Measurements from ENCODE around the gene TTC22.
A peak's percentile ranks its signal among the peaks of the same experiment; 100 is the strongest.

The TTC22 gene

DNA sequence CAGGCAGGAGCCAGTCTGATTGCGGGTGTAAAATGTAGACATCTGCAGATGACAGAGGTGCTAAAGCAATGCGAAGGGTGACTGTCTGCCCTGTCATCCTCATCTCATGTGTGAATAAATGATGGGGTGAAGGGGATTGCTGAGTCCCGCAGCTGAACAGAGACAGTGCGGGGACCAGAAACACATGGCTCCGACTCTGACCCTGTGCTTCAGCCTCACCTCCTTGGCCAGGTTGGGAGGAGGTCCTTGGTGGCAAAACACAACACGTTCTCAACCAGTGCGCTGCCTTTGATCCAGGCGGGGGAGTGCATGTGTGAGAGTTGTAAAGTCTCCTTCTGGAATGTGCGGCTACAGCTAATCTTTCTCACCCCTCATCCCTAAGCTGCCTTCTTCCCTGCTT, 32.0 kb upstream of the TTC22 start:
- DNase-seq, result no peak

GRCh38 chr1:54826226-54826816, 25.2 kb upstream of the TTC22 start:
- DNase-seq, result no peak

DNA sequence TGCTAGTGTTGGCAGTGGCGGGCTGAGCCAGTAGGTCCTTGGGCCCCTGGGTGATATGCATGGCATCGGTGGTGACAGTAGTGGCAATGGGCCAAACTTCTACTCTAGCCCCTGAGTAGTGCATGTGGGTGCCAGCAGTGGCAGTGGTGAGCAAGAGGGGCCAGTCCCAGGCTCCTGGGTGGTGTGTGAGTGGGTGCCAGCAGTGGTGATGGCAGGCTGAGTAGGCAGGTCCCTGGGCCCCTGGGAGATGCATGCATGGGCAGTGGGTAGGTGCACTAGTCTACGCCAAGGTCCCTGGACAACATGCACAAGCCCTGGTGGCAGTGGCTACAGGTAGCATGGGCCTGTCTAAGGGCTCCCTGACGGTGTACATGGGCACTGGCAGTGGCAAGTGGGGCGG, 24.6 kb upstream of the TTC22 start:
- no peak for DNase-seq

DNA sequence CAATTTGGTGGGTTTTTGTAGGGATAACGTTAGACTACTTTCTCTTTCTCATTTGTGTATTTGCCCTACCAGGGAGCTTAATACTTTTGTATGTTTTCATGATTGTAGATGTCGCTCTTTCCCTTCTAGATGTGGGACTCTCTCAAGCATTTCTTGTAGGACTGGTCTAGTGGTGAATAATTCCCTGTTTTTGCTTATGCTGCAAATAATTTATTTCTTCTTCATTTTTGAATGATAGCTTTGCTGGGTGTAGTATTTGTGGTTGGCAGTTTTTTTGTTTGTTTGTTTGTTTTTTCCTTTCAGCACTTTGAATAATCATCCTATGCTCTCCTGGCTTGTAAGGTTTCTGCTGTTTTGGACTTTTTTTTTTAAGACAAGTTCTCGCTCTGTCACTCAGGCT, 22.5 kb upstream of the TTC22 start:
- no peak for DNase-seq

DNA sequence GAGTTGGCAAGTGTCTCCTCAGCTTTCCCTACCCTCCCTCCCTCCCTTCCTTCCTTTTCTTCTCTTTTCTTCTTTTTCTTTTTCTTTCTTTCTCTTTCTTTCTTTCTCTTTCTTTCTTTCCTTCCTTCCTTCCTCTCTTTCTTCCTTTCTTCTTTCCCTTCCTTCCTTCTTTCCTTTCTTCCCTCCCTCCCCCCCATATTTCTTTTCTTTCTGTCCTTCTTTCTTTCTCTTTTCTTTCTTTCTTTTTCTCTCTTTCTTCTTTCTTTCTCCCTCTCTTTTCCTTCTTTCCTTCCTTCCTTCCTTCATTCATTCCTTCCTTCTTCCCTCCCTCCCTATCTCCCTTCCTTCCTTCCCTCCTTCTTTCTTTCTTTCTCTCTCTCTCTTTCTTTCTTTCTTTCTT, 18.6 kb upstream of the TTC22 start:
- DNase-seq, result no peak

GRCh38 chr1:54819195-54819536, 18.0 kb upstream of the TTC22 start:
- DNase-seq, result no peak

GRCh38 chr1:54818461-54819194, 17.5 kb upstream of the TTC22 start:
- DNase-seq, result no peak

- no peak for DNase-seq
Observed at GRCh38 chr1:54816951-54817350, 15.8 kb upstream of the TTC22 start.

DNA sequence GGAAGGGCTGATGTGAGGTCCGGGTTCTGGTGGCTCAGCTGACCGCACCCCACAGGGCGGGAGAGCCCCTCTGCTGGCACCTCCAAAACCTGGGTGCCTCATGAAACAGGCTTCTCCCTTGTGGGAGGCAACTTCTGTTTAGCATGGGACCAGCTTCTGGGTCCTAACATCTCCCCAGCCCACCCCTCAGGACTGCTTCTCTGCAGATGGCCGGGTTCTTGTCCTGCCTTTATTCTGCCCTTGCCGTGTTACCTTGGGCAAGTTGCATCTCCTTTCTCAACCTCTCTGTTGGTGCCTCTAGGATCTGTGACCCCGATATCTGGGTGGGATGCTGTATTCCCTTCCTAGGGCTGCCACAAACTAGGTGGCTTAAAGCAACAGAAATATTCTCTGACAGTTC, 15.0 kb upstream of the TTC22 start:
- no peak for DNase-seq

DNA sequence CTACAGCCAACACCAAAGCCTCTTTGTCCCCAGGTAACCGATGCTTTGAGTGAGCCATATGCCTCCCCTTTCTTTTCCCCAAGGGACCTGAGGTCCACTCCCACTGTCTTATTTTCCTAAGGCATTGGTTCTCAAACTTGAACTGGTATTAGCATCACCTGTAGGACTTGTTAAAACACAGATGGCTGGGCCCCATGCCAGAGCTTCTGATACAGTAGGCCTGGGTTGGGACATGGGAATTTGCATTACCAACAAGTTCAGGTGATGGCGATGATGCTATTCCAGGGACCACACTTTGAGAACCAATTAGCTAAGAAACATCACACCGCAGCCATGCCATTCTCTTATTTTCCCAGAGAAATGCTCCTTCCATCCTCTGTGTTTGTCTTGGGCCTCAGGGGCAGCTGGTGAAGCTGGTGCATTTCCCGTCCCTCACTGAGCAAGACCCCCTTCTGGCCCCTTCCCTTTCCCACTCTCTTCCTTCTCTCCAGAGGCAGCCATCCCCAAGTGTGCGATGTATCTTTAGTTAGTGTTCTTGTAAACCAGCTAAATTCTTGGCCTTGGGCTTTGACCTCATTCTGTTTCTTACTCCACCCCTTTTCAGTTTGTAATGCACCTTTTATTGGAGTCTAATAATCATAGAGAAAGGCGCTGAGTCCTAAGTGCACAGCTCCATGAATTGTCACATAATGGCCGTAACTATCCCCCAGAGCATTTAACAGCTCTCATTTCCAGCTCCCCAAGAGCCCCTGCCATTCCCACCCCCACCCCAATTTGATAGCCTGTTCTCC, 14.2 kb upstream of the TTC22 start:
- peak; percentile 12 for DNase-seq

- no peak for DNase-seq
Observed at GRCh38 chr1:54814571-54814970, 13.4 kb upstream of the TTC22 start.

DNA sequence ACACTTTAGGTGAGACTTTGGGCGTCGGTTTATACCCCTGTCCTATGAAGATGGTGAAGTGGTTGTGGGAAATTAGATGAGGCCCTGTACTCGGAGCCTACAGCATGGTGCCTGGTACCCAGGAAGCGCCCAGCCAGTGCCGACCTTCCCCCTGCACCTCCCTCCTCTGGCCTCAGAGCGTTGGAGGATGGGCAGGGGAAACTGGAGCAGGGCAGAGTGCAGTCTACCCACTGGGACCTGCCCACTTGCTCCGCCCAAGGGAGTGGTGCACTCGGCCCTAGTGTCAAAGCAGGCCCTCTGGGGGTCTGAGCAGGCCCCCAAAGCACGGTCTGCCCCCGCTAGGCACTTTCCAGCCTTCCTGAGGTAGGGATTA, 13.0 kb upstream of the TTC22 start:
- DNase-seq, result no peak

DNA sequence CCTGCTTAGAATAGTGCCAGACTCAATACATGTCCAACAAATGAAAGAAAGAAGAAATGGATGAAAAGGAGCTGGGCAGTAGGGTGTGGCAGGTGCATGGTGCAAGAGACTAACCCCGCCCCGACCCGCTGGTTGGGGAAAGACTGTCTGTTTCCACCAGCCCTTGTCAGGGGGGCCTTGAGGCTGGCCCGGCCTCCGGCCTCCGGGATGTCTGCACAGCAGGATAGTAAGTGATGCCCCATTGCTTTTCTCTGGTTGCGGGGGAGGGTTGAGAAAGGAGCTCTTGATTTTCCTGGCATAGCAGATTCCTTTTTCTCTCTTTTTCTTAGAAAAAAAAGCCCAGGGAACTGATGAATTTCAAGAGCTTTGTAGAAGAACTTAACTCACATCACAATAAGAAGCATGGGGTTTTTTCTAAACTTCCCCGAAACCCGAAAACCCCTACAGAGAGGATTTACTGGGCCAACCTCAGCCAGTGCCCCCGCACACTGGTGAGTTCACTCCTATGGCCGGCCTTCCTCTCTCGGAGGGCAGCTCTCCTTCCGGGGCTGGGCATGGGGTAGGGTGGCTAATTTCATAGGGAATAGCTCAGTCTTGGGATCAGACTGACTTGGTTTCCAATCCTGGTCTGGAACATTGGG, 12.5 kb upstream of the TTC22 start:
- peak; percentile 38 for DNase-seq

DNA sequence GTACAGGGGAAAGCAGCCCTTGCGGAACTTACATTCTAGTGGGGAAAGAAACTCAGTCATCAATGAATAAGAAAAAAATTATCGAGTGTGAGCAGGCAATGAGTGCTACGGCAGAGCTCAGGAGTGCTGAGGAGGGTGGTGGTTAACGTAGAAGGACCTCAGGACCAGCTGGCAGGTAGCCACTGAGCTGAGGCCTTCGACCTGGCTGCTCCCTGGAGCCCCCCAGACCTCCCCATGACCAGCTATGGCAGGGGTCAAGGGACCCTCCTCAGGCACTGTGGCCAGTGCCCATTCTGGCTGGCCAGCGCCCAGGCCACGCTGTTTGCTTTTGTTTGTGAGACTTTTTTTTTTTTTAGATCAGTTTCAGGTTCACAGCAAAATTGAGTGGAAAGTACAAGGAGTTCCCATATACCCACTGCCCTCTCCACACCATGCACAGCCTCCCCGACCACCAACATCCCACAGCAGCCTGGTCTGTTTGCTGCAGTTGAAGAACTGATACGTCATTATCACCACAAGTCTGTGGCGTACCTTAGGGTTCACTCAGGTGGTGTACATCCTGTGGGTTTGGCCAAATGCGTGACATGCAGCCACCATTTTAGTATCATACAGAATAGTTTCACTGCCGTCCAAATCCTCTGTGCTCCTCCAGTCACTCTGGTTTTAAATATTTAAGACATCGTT, 11.8 kb upstream of the TTC22 start:
- DNase-seq, result no peak

- no peak for DNase-seq
Observed at GRCh38 chr1:54811739-54812655, 10.9 kb upstream of the TTC22 start.

GRCh38 chr1:54811066-54811465, 9.9 kb upstream of the TTC22 start:
- DNase-seq, result no peak

- DNase-seq, result peak; percentile 65
Observed at GRCh38 chr1:54810153-54810942, 9.2 kb upstream of the TTC22 start.

DNA sequence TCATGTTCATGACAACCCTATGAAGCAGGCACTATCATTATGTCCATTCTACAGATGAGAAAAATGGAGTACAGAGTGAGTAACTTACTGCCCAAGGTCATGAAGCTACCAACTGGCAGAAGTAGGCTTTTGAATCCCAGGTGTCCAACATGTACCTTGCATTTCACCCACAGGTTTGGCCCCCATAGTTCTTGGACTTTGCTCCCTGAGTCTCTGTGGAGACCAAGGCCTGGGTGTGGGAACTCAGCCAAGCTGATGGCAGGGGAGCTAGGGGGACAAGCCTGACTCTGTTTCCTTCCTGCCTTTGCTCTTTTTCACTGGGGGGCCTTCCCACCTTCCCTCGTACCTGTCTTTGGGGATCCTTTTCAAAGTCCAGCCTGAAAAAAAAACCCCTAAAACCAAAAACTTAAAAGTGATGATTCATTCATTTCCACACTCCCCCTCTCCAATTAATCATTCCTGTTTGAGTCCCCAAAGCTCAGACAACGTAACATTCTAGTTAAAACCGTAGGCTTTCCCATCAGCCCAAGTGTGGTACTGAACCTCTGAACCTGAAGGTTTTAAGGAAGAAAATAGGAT, 8.5 kb upstream of the TTC22 start:
- DNase-seq, result no peak

GRCh38 chr1:54808443-54809207, 7.5 kb upstream of the TTC22 start:
- no peak for DNase-seq

GRCh38 chr1:54807756-54808155, 6.6 kb upstream of the TTC22 start:
- DNase-seq, result no peak
